KMS-11 (cell line): ENCODE results near the gene CDADC1.

ENCODE experiments used
- H2AFZ ChIP-seq: fragments of 200-600 bp; sonication (generic); 2 replicates; pipeline ENCODE4 v1.6.1; 2016; ENCODE audit warnings: antibody characterized with exemption, mixed run types, low read depth
- H3K27ac ChIP-seq: fragments of 200-600 bp; sonication (generic); 2 replicates; pipeline ENCODE4 v1.6.1; 2016; ENCODE audit warnings: mild to moderate bottlenecking, mixed run types
- H3K27me3 ChIP-seq: fragments of 200-600 bp; sonication (generic); 2 replicates; pipeline ENCODE4 v1.6.1; 2017; ENCODE audit warnings: mild to moderate bottlenecking, low read depth, mixed run types, moderate library complexity; ENCODE audit not compliant: insufficient read depth
- H3K36me3 ChIP-seq: fragments of 200-600 bp; sonication (generic); 2 replicates; pipeline ENCODE4 v1.6.1; 2017; ENCODE audit warnings: mild to moderate bottlenecking, mixed run types; ENCODE audit not compliant: insufficient read depth
- H3K4me1 ChIP-seq: fragments of 200-600 bp; sonication (generic); 2 replicates; pipeline ENCODE4 v1.6.1; 2016; ENCODE audit warnings: mild to moderate bottlenecking, low read depth, mixed run types; ENCODE audit not compliant: poor library complexity, severe bottlenecking
- H3K4me2 ChIP-seq: fragments of 200-600 bp; sonication (generic); 2 replicates; pipeline ENCODE4 v1.7.0; 2016; ENCODE audit warnings: mild to moderate bottlenecking, mixed run types
- H3K4me3 ChIP-seq: fragments of 200-600 bp; sonication (generic); IDR thresholded peaks from 2 replicates; pipeline ENCODE4 v1.6.1; 2017; ENCODE audit warnings: low read depth, low read length, mixed read lengths; ENCODE audit not compliant: insufficient read depth
- H3K79me2 ChIP-seq: fragments of 200-600 bp; sonication (generic); 2 replicates; pipeline ENCODE4 v1.6.1; 2016; ENCODE audit warnings: low read depth, mixed run types; ENCODE audit not compliant: insufficient read depth
- H3K9ac ChIP-seq: fragments of 200-600 bp; sonication (generic); 2 replicates; pipeline ENCODE4 v1.6.1; 2016; ENCODE audit warnings: mild to moderate bottlenecking, mixed run types
- H4K20me1 ChIP-seq: fragments of 200-600 bp; sonication (generic); 2 replicates; pipeline ENCODE4 v1.6.1; 2016; ENCODE audit warnings: mild to moderate bottlenecking, mixed run types; ENCODE audit not compliant: insufficient read depth
- CTCF ChIP-seq: fragments of 200-600 bp; sonication (generic); conservative IDR thresholded peaks from 2 replicates; pipeline ENCODE4 v1.6.1; 2017; ENCODE audit warnings: low read depth, mild to moderate bottlenecking, antibody characterized with exemption, low read length, moderate library complexity, mixed read lengths

Gene CDADC1

GRCh38 chr13:49296659-49297058, 48.9 kb downstream of the CDADC1 start:
- no peak overlapping the region for H3K4me3 ChIP-seq
- H2AFZ ChIP-seq = no peak overlapping the region
- no peaks in the 10 kb centered on the region for H4K20me1 ChIP-seq
- H3K4me1 ChIP-seq = peaks cover 7% of the 10 kb centered on the region
- no peaks in the 10 kb centered on the region for H3K79me2 ChIP-seq
- no peak overlapping the region for H3K27ac ChIP-seq
- no peaks in the 10 kb centered on the region for H3K36me3 ChIP-seq
- H3K4me2 ChIP-seq = no peak overlapping the region
- H3K27me3 ChIP-seq = no peaks in the 10 kb centered on the region
- no peak for TF ChIP-seq CTCF
- H3K9ac ChIP-seq = no peak overlapping the region

- H3K36me3 ChIP-seq = no peaks in the 10 kb centered on the region
- H3K4me1 ChIP-seq = peaks cover 10% of the 10 kb centered on the region
- no peak overlapping the region for H3K4me3 ChIP-seq
Measured at GRCh38 chr13:49297338-49297737, 49.6 kb downstream of the CDADC1 start.

GRCh38 chr13:49298416-49298815, 50.7 kb downstream of the CDADC1 start:
- no peaks in the 10 kb centered on the region for H4K20me1 ChIP-seq
- no peaks in the 10 kb centered on the region for H3K36me3 ChIP-seq
- no peaks in the 10 kb centered on the region for H3K79me2 ChIP-seq
- no peaks in the 10 kb centered on the region for H3K27me3 ChIP-seq
- no peak overlapping the region for H3K9ac ChIP-seq
- no peak overlapping the region for H3K4me2 ChIP-seq
- no peak for TF ChIP-seq CTCF
- no peak overlapping the region for H3K27ac ChIP-seq
- no peak overlapping the region for H2AFZ ChIP-seq
- no peak overlapping the region for H3K4me3 ChIP-seq
- peaks cover 10% of the 10 kb centered on the region for H3K4me1 ChIP-seq

More at GRCh38 chr13:49297338-49297737, 49.6 kb downstream of the CDADC1 start:
- no peak for TF ChIP-seq CTCF
- Histone ChIP-seq H3K9ac (no peak overlapping the region), H3K27me3 (no peaks in the 10 kb centered on the region), H3K79me2 (no peaks in the 10 kb centered on the region), H3K27ac (no peak overlapping the region), H2AFZ (no peak overlapping the region), H4K20me1 (no peaks in the 10 kb centered on the region), H3K4me2 (no peak overlapping the region)

- Histone ChIP-seq H3K27me3 (no peaks in the 10 kb centered on the region), H3K79me2 (no peaks in the 10 kb centered on the region), H3K4me1 (peaks cover 10% of the 10 kb centered on the region), H3K36me3 (no peaks in the 10 kb centered on the region), H2AFZ (no peak overlapping the region), H4K20me1 (no peaks in the 10 kb centered on the region), H3K4me3 (no peak overlapping the region), H3K27ac (no peak overlapping the region), H3K4me2 (no peak overlapping the region), H3K9ac (no peak overlapping the region)
- no peak for TF ChIP-seq CTCF
Measured at GRCh38 chr13:49298903-49299605, 51.3 kb downstream of the CDADC1 start.
